NCI-H2081 treated with DMSO at 0.1 percent for 48 hours (cell line): ENCODE results near the gene CDKL5.

Experiments used
- DNase-seq: peaks from one replicate; lab custom pipeline; 2025; lab: John Stamatoyannopoulos, UW

The CDKL5 gene

DNA sequence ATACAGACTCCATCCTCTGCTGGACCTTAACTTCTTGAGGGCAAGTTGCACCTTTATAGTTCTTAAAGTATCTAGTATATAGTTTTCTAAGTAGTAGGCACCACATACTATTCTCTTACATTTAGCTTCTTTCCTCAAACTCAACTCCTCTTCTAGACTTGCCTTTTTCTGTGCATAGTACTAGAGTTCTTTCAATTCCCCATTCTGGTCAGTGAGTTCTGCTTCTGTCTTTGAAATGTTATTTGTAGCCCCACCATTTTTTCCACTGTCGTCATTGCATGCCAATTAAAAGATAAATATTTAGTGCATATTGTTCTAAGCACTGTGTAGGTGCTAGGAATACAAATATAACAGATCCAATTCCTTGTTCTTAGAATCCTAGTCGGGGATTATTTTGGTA, 31.6 kb downstream of the CDKL5 start:
- DNase-seq = no peak

DNA sequence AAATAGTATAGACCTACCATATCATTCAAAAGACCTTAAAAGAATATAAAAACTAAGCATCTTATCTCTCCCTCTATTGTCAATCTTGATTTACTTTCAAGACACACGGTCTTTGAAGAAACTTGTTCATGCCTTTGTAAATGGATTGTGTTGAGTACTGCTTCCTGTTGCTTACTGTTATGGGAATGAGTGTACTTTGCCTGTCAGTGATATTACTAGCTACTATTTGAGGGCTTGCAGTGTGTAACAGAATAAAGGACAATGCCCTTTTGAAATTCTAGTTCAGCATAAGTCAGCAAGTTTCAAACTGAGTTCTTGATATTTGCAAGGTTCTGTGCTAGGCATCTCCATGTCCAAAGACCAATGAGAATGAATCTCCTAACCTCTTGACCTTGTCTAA, 36.0 kb downstream of the CDKL5 start:
- no peak for DNase-seq

DNA sequence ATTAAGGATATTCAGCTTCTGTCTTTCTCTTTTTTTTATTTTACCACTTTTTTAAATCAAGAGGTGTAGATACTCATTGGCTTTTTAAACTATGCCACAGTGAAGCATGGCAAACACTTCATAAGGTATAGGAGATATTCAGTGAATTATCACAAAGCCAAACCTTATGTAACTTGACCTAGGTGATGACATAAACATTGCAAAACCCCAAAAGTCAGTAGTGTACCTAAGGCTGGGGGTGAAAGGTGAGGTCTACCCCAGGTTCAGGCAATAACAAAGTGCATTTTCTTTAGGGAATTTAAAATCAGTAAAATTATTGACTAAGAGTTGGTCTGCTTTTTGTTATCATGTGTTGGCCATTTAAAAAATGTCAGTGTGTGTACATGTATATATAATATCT, 39.1 kb downstream of the CDKL5 start:
- no peak for DNase-seq

GRCh38 chrX:18465051-18465450, 39.6 kb downstream of the CDKL5 start:
- no peak for DNase-seq

GRCh38 chrX:18468599-18468998, 43.2 kb downstream of the CDKL5 start:
- DNase-seq = no peak

GRCh38 chrX:18471296-18471695, 45.9 kb downstream of the CDKL5 start:
- no peak for DNase-seq

DNA sequence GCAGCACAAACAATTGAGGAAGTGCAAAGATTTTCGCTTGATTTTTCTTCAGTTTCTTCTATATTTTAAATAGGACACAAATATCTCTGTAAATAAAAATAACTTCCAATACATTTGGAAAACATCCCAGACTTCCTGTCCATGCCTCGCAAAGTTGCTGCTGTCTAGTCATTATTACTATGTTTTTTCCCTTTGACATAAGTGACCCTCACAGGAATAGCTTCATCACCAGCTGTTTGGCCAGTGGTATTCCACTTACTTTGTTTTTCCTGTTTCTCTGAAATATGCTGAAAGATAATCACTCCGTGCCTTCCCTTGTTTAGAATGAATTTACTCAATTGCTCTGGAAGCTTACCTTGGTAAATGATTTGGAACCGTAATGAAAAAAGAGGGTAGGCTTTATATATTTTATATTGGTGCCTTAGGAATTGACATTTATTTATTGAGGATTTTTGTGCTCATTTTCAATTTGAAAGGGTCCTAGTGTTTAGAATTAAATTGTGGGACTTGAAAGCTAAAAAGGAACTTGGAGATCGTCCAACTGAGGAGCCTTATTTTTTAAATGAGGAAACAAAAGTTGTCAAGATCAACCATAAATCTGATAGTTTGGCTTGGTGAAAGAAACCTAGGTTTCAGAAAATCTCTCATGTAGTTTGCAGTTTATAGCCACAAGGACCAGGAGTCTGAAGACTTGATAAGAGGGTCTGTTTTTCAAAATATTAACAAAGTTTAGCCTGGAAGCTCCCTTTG, 65.6 kb downstream of the CDKL5 start:
- no peak for DNase-seq

GRCh38 chrX:18491587-18492340, 66.4 kb downstream of the CDKL5 start:
- no peak for DNase-seq

DNA sequence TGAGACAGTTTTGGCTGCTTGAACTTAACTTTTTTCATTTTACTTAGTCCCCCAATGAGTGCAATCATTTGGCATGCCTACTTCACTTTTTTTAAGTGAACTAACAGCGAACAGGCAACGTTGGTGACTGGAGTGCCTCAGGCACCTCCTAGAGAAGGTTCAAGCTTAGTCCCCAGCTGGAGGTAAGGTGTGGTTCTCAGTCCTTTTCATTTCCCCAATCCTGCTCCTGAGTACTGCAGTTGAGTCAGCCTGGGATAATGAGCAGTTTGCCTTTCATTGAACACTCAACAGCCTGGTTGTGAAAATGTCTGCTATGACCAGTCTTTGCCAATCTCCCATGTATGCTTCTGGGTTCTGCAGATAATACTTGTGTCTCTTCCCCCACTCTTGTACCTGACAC, 109.5 kb downstream of the CDKL5 start:
- DNase-seq = no peak

DNA sequence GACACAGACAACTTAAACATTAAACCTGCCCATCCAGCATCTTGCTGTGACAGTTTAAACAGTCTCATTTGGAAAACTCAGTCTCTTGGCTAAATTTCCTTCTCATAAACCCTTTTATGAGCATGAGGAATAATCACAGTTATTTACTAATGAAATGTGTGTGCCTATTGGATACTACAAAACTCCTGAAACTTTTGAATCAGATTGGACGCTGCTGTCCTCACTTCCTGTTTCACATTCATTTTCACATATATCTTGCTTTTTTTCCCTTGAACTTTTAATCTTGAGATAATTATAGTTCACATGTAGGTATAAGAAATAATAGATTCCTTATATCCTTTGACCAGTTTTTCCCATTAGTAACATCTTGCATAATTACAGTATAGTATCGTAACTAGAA, 111.7 kb downstream of the CDKL5 start:
- no peak for DNase-seq

DNA sequence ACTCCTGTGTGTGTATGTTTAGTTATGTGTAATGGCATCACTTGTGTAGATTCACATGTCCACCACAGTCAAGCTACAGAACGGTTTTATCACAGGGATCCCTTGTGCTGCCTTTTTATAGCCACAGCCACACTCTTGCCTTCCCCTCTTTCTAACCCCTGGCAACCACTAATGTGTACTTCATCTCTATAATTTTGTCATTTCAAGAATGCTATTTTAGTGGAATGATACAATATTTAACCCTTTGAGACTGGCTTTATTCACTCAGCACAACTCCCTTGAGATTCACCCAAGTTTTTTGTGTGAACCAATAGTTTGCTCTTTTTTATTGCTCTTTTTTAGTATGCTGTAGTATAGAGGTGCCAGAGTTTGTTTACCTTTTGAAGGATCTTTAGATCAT, 112.1 kb downstream of the CDKL5 start:
- no peak for DNase-seq

GRCh38 chrX:18542131-18542530, 116.7 kb downstream of the CDKL5 start:
- no peak for DNase-seq

DNA sequence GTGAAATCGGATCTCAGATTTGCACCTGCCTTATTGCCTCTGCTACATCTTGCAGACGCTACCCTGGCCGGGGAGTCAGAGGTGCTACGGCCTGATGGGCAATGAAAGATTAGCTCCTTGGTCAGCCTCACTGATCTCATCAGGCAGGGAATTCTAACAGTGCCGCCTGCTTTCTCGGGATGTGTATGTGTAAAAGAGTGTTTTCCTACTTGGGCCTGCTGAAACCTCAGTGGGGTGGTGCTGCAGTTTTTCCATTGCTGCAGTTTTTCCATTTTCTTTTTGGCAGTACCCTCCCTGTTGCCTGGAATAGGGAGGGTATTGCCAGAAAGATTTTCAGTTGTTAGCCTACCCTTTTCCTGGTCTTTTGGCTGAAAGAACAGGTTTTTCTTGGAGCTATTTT, 117.5 kb downstream of the CDKL5 start:
- DNase-seq = no peak

DNA sequence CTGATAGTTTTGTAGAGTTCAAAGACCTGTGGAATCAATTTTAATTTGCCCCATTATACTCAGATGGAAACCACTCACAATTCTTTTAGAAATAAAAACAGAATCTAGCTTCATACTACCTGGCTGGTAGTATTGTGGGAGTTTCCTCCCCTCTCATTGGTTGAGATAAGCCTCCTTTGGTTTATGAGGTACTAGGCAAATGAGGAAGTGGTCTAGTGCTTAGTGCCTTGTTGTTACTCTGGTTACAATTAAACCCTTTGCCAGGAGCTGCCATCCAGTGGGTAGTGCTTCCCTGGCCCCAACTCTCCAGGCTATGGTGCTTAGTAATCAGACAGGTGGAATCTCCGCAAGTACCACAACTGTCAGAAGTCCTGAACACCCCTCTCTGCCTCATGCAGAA, 118.3 kb downstream of the CDKL5 start:
- DNase-seq = no peak

- no peak for DNase-seq
These were observed 120.4 kb downstream of the CDKL5 start for GRCh38 chrX:18545771-18546170.

- DNase-seq = no peak
These were observed 123.6 kb downstream of the CDKL5 start for GRCh38 chrX:18548996-18549395.

- DNase-seq = no peak
These were observed 124.2 kb downstream of the CDKL5 start for GRCh38 chrX:18549643-18550042.

DNA sequence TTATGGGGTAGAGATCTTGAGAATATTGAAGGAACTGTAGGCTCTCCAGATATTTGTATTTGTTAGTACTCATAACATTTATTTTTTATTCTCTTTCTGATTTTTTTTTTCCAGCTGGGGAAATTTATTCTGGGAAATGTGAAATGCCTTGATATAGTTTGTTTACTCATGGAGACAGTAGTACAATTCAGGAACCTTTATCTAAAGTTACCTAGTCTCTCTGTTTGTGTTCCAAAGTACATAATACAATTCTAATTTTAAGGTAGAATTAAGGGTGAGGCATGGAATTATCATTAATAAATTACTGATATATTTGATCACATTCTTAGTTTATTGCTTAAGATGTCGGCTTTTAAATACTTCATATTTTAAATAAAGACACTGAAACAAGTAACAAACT, 132.5 kb downstream of the CDKL5 start:
- DNase-seq = no peak

- DNase-seq = no peak
These were observed 133.4 kb downstream of the CDKL5 start for GRCh38 chrX:18558799-18559198.

GRCh38 chrX:18561020-18561419, 135.6 kb downstream of the CDKL5 start:
- DNase-seq = no peak

DNA sequence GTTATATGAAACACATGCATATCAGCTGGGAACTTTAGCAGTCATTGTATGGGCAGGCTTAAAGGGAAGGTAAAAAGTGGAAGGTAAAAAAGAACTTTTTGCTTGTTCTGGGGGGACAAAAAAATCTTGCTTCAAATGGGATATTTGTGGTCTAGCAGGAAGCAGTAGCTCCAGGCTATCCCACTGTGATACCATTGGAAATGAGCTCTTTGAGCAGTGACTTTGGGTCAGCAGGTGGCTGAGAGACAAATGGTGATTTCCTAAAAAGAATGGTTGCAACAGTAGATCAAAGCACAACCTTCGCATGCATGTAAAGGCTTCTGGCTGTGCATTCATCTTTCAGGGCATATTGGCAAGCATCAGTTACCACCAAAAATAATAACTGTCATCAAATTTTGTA, 140.3 kb downstream of the CDKL5 start:
- no peak for DNase-seq

DNA sequence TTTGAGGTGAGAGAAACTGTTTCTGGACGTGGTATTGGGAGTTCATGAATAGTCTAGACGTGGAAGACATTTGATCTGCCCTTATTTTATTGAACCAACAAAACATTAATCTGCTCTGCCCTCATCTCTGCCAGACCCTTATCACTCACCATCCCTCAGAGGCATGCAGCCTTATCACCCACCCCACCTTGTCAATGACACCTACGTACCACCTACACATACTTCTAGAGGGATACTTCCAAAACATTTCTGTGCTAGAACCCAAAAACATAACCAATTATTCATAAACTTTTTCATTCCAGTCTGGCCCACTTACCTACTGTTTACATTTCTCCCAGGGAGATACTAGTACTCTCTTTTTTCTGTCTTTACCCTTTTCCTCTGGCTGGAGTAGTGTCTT, 141.3 kb downstream of the CDKL5 start:
- DNase-seq = no peak

- DNase-seq = no peak
These were observed 148.1 kb downstream of the CDKL5 start for GRCh38 chrX:18573556-18573955.

- DNase-seq = no peak
These were observed 149.2 kb downstream of the CDKL5 start for GRCh38 chrX:18574591-18574990.
